GM10248 (cell line): Measurements from ENCODE around the gene PMPCB.

ENCODE experiments used
- CTCF ChIA-PET: fragments of 300-600 bp; sonication (Branson Sonifier 250); formaldehyde crosslinking; extraction: SDS; loops from one replicate; lab custom pipeline; 2021; ENCODE audit warnings: antibody characterized with exemption; lab: Yijun Ruan, JAX
- POLR2A ChIA-PET: fragments of 350-650 bp; sonication (Branson Sonifier 250); formaldehyde crosslinking; extraction: SDS; loops from one replicate; lab custom pipeline; 2020; ENCODE audit warnings: antibody characterized with exemption; lab: Yijun Ruan, JAX
- DNase-seq: peaks from one replicate; pipeline ENCODE4 v3.0.0; 2012; ENCODE audit errors: extremely low spot score
- TF ChIP-seq, protein P1 (sequence below): IDR thresholded peaks from 2 replicates; pipeline ENCODE4 v1.5.1; 2012; ENCODE audit warnings: mild to moderate bottlenecking, low read depth; ENCODE audit errors: extremely low read depth, missing control alignments, control extremely low read depth

The PMPCB gene

DNA sequence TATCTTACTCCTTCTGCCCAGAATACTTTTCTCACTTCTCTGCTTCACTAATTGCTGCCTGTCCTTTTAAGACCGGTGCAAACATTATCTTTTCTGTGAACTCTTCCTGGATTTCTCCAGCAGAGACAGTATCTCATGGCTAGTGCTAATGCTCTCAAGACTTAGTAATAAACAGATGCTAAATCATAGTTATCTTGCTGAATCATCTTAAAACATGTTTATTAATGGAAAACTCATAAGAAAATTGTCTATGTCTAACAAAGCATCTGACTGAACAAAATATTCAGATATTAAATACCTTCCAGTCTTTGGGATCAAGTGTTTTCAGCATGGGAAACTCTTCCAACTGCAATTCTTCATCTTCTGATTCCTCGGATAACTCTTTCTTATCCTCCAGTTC, 44.2 kb downstream of the PMPCB start:
- POLR2A ChIA-PET: no interaction called here

DNA sequence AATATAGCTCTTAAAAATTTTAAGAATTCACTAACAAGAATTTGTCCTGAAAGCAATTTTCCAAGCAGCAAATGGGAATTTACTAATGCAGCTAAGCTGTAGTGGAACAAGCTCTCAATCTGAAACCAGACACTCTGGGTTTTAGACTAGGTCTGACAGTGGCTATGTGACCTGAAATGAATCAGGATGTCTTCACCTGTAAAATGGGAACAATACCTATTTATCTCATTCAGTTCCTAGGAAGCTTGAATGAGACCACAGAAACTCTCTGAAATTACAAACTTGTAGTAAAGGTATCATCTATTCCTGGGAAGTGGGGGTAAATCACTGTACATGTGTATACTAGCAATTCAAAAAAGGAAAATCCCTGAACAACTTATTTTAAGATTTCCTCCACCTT, 46.1 kb downstream of the PMPCB start:
- CTCF ChIA-PET: interaction anchor here (0.9 to 1.4 kb wide), 3 partner anchors 12 to 47 kb away, joined by 3 read pairs; no protein-coding TSS in a partner anchor
- no peak for DNase-seq
- POLR2A ChIA-PET: no interaction called here
- TF ChIP-seq, protein P1, sequence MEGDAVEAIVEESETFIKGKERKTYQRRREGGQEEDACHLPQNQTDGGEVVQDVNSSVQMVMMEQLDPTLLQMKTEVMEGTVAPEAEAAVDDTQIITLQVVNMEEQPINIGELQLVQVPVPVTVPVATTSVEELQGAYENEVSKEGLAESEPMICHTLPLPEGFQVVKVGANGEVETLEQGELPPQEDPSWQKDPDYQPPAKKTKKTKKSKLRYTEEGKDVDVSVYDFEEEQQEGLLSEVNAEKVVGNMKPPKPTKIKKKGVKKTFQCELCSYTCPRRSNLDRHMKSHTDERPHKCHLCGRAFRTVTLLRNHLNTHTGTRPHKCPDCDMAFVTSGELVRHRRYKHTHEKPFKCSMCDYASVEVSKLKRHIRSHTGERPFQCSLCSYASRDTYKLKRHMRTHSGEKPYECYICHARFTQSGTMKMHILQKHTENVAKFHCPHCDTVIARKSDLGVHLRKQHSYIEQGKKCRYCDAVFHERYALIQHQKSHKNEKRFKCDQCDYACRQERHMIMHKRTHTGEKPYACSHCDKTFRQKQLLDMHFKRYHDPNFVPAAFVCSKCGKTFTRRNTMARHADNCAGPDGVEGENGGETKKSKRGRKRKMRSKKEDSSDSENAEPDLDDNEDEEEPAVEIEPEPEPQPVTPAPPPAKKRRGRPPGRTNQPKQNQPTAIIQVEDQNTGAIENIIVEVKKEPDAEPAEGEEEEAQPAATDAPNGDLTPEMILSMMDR: no peak

More for the DNA sequence above, 44.2 kb downstream of the PMPCB start:
- CTCF ChIA-PET: interaction anchor here (1.5 kb wide), 1 partner anchor 17 kb away, joined by 3 read pairs; no protein-coding TSS in a partner anchor
- DNase-seq: no peak
- TF ChIP-seq, protein P1: no peak

DNA sequence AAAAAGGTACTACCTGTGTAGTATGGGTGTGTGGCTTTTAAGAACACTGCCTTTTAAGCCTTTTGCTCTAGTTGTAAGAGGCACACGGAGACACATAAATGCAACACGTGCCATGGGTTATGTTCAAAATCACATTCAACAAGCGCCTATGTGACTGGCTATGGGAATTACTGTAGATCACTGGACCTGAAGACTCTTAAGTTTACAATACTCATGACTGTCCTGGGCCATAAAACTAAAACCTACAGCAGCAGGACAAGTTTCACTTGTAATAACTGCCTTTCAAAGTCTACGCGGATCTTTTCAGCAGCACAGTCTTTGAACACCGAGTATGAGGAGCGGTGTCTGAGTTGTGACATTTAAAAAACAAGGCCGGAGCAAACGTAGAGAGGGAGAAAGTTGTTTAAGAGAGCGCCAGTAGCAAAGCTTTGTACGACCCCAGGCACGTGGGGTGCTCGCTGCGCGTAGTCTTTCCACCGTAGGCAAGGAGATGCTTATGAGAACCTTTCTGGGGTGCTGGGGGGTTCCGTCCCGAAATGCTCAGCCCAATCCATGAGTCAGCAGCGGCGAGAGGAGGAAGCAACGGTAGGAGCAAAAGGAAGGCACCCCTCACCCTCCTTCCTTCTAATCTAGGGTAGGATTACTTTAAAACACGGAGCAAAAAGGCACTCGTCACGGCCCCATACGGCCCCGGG, 46.7 kb downstream of the PMPCB start:
- ChIA-PET CTCF (interaction anchor here (0.6 to 1.4 kb wide), 2 partner anchors 13 to 33 kb away, joined by 3 read pairs; no protein-coding TSS in a partner anchor), POLR2A (no interaction called here)
- TF ChIP-seq, protein P1: no peak
- peak; percentile 28 for DNase-seq

DNA sequence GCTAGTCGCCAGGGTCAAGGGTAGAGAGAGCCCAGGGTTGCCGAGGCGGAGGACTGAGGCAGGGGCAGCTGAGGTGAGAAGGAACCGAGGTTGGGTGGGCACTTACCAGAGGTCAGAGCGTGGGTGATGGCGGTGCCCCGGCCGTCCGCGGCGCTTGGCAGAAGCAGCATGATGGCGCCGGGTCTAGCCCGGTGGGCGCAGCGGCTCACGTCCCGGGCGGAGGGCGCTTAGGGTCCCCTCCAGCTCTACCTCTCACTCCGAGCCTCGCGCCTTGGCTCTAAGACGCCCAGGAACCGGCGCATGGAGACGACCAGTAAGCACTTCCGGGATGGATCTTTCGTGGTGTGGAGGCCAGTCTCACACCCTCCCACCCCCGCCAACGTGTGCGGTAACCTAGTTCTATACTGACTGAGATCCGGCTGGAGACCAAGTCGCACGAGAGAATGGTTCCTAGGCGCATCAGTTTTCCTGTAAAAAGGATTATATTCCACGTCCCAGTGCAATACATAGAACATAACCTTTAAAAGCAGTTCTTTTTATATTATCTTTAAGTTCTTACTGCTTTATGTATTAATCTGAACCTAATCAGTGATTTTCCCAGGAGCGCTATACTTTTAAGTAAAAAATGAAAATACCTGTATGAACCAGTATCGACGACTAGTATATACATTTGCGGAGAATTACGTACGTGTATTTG, 47.4 kb downstream of the PMPCB start, which contains the start of gene DNAJC2:
Gene DNAJC2 (minus strand): TSS at position 315 of the 697 bp plus-strand sequence. CDS start 145 bp downstream, at position 170.
- CTCF ChIA-PET: interaction anchor here (0.6 to 1.7 kb wide), 2 partner anchors 11 to 34 kb away, joined by 3 read pairs; no protein-coding TSS in a partner anchor
- POLR2A ChIA-PET: no interaction called here
- DNase-seq: peak; percentile 89
- TF ChIP-seq, protein P1: no peak

DNA sequence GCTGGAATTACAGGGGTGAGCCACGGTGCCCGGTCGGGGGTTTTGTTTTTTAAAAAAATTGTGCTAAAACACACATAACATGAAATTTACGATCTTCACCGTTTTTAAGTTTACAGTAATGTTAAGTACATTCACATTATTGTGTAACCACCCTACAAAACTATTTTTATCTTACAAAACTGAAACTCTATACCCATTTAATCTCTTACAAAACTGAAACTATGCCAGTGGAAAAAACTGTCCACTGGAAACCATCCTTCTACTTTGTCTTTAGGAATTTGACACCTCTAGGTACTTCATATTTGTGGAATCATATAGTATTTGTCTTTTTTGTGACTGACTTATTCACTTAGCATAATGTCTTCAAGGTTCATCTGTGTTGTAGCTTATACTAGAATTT, 49.2 kb downstream of the PMPCB start:
- CTCF ChIA-PET: interaction anchor here (1.7 to 3.2 kb wide), 3 partner anchors 9 to 61 kb away, joined by 3 to 10 read pairs (median 5); no protein-coding TSS in a partner anchor
- DNase-seq: no peak
- TF ChIP-seq, protein P1: no peak
- POLR2A ChIA-PET: no interaction called here
